NCI-H2029 treated with DMSO at 0.1 percent for 48 hours (cell line): ENCODE results near the gene CFAP77.
"Not testable (repeated sequence)": the region's sequence is repeated elsewhere in the genome, so short reads cannot be mapped to it uniquely, and the experiment has no call there.

Source experiments
- DNase-seq: peaks from one replicate; lab custom pipeline; 2025; lab: John Stamatoyannopoulos, UW

CFAP77 gene

GRCh38 chr9:132547976-132548730 is 138.1 kb downstream of the CFAP77 start:
- DNase-seq: no peak

- no peak for DNase-seq
Measured at GRCh38 chr9:132548751-132549640, 139.0 kb downstream of the CFAP77 start.

- no peak for DNase-seq
Measured at GRCh38 chr9:132551556-132551955, 141.5 kb downstream of the CFAP77 start.

GRCh38 chr9:132552041-132552440 is 142.0 kb downstream of the CFAP77 start:
- DNase-seq: no peak

- no peak for DNase-seq
Measured at GRCh38 chr9:132554755-132555154, 144.7 kb downstream of the CFAP77 start.

- DNase-seq: no peak
Measured at GRCh38 chr9:132555528-132555927, 145.5 kb downstream of the CFAP77 start.

- no peak for DNase-seq
Measured at GRCh38 chr9:132556235-132556634, 146.2 kb downstream of the CFAP77 start.

GRCh38 chr9:132556714-132557113 is 146.7 kb downstream of the CFAP77 start:
- DNase-seq: no peak

- DNase-seq: no peak
Measured at GRCh38 chr9:132557159-132557558, 147.1 kb downstream of the CFAP77 start.

GRCh38 chr9:132559711-132560110 is 149.7 kb downstream of the CFAP77 start:
- DNase-seq: no peak

GRCh38 chr9:132560616-132561202 is 150.7 kb downstream of the CFAP77 start:
- DNase-seq: no peak

- no peak for DNase-seq
Measured at GRCh38 chr9:132562306-132562573, 152.2 kb downstream of the CFAP77 start.

GRCh38 chr9:132564526-132564925 is 154.5 kb downstream of the CFAP77 start:
- DNase-seq: no peak

- not testable (repeated sequence) for DNase-seq
Measured at GRCh38 chr9:132568787-132569186, 158.8 kb downstream of the CFAP77 start.

- no peak for DNase-seq
Measured at GRCh38 chr9:132571806-132572600, 162.0 kb downstream of the CFAP77 start.

- DNase-seq: no peak
Measured at GRCh38 chr9:132572921-132573320, 162.9 kb downstream of the CFAP77 start.

GRCh38 chr9:132575005-132575609 is 165.1 kb downstream of the CFAP77 start:
- DNase-seq: peak; percentile 79

GRCh38 chr9:132575811-132576210 is 165.8 kb downstream of the CFAP77 start:
- DNase-seq: no peak

- no peak for DNase-seq
Measured at GRCh38 chr9:132577119-132577518, 167.1 kb downstream of the CFAP77 start.

GRCh38 chr9:132578367-132578932 is 168.4 kb downstream of the CFAP77 start:
- DNase-seq: no peak

GRCh38 chr9:132579427-132579798 is 169.4 kb downstream of the CFAP77 start:
- DNase-seq: no peak
